Astrocyte (in vitro differentiated cells and primary cell): ENCODE data around the gene ATP2B2. TPM values are rescaled to one million over a fixed set of nuclear protein-coding genes. Genes with fewer than 3 reads are reported as not detected.

ENCODE experiments used
- DNase-seq: peaks from one replicate; pipeline ENCODE4 v3.0.0-alpha.2; 2010; ENCODE audit warnings: low read depth
- FAIRE-seq: peaks from 2 replicates; lab custom pipeline; 2011; peaks lifted over from hg19 to GRCh38; lab: Jason Lieb, UNC
- H2AFZ ChIP-seq: 2 replicates; pipeline ENCODE4 v1.6.0; 2012; ENCODE audit warnings: low read depth, low read length, inconsistent platforms
- H3K27ac ChIP-seq: 2 replicates; pipeline ENCODE4 v1.5.1; 2011; ENCODE audit warnings: low read depth, low read length, inconsistent platforms
- H3K27me3 ChIP-seq: 2 replicates; pipeline ENCODE4 v1.6.0; 2011; ENCODE audit warnings: low read length, inconsistent platforms; ENCODE audit not compliant: insufficient read depth
- H3K36me3 ChIP-seq: 2 replicates; pipeline ENCODE4 v1.5.1; 2011; ENCODE audit warnings: low read length, inconsistent platforms; ENCODE audit not compliant: insufficient read depth
- H3K4me1 ChIP-seq: 2 replicates; pipeline ENCODE4 v1.5.1; 2011; ENCODE audit warnings: low read length, inconsistent platforms; ENCODE audit not compliant: insufficient read depth
- H3K4me2 ChIP-seq: 2 replicates; pipeline ENCODE4 v1.6.0; 2012; ENCODE audit warnings: low read length, inconsistent platforms
- H3K4me3 ChIP-seq: 2 replicates; pipeline ENCODE4 v1.5.1; 2011; ENCODE audit warnings: low read depth, mild to moderate bottlenecking, low read length, inconsistent platforms; ENCODE audit not compliant: insufficient read depth
- H3K79me2 ChIP-seq: 2 replicates; pipeline ENCODE4 v1.6.0; 2012; ENCODE audit warnings: mild to moderate bottlenecking, low read length, inconsistent platforms; ENCODE audit not compliant: insufficient read depth
- H3K9ac ChIP-seq: 2 replicates; pipeline ENCODE4 v1.6.0; 2012; ENCODE audit warnings: mild to moderate bottlenecking, low read length, inconsistent platforms
- H3K9me3 ChIP-seq: 2 replicates; pipeline ENCODE4 v1.5.1; 2012; ENCODE audit warnings: low read depth, mild to moderate bottlenecking, low read length, inconsistent platforms; ENCODE audit not compliant: insufficient read depth
- H4K20me1 ChIP-seq: 2 replicates; pipeline ENCODE4 v1.6.0; 2012; ENCODE audit warnings: low read length, inconsistent platforms; ENCODE audit not compliant: insufficient read depth
- H3K27ac Mint-ChIP-seq: one replicate; pipeline ENCODE4 v1.8.0; 2021; ENCODE audit warnings: mild to moderate bottlenecking, mixed read lengths; ENCODE audit not compliant: unreplicated experiment
- H3K27me3 Mint-ChIP-seq: one replicate; pipeline ENCODE4 v1.8.0; 2021; ENCODE audit warnings: low read depth, mixed read lengths; ENCODE audit not compliant: unreplicated experiment
- H3K36me3 Mint-ChIP-seq: one replicate; pipeline ENCODE4 v1.8.0; 2021; ENCODE audit warnings: low read depth, mixed read lengths; ENCODE audit not compliant: unreplicated experiment
- H3K4me1 Mint-ChIP-seq: one replicate; pipeline ENCODE4 v1.8.0; 2021; ENCODE audit warnings: low read depth, mixed read lengths; ENCODE audit not compliant: unreplicated experiment
- H3K4me3 Mint-ChIP-seq: one replicate; pipeline ENCODE4 v1.8.0; 2021; ENCODE audit warnings: mild to moderate bottlenecking, moderate library complexity, mixed read lengths; ENCODE audit not compliant: unreplicated experiment
- H3K9me3 Mint-ChIP-seq: one replicate; pipeline ENCODE4 v1.8.0; 2021; ENCODE audit warnings: mild to moderate bottlenecking, mixed read lengths; ENCODE audit not compliant: unreplicated experiment
- CTCF ChIP-seq: IDR thresholded peaks from 2 replicates; pipeline ENCODE4 v1.5.1; 2011; ENCODE audit warnings: low read depth, mild to moderate bottlenecking, inconsistent platforms, low read length, moderate library complexity; ENCODE audit not compliant: insufficient read depth
- EZH2 ChIP-seq: IDR thresholded peaks from 2 replicates; pipeline ENCODE4 v1.6.1; 2012; ENCODE audit warnings: mild to moderate bottlenecking, low read length, inconsistent platforms; ENCODE audit not compliant: insufficient read depth
- total RNA-seq: library from RNA; stranded (reverse); gene quantifications from 2 replicates; pipeline ENCODE4 v1.2.1, GENCODE V29; 2021

Gene ATP2B2
- total RNA-seq, 1 donor from 2014 or later = 0.05 TPM

GRCh38 chr3:10361375-10361774 lies 144.0 kb downstream of the ATP2B2 start:
- no peak for TF ChIP-seq CTCF
- no peak for TF ChIP-seq EZH2
- Histone ChIP-seq H3K27me3 (no peaks in the 10 kb centered on the region), H3K4me1 (peaks cover 28% of the 10 kb centered on the region), H3K9ac (no peak overlapping the region), H3K4me2 (no peak overlapping the region), H2AFZ (no peak overlapping the region), H3K79me2 (no peaks in the 10 kb centered on the region), H3K4me3 (no peak overlapping the region), H3K27ac (no peak overlapping the region), H3K9me3 (peaks cover 4% of the 10 kb centered on the region), H3K36me3 (no peaks in the 10 kb centered on the region), H4K20me1 (no peaks in the 10 kb centered on the region)
- Mint-ChIP-seq H3K4me1 (peaks cover 12% of the 10 kb centered on the region), H3K4me3 (no peak overlapping the region), H3K9me3 (peaks cover 4% of the 10 kb centered on the region), H3K36me3 (no peaks in the 10 kb centered on the region), H3K27me3 (peaks cover 23% of the 10 kb centered on the region), H3K27ac (no peak overlapping the region)
- FAIRE-seq (no peak), DNase-seq (no peak)

DNA sequence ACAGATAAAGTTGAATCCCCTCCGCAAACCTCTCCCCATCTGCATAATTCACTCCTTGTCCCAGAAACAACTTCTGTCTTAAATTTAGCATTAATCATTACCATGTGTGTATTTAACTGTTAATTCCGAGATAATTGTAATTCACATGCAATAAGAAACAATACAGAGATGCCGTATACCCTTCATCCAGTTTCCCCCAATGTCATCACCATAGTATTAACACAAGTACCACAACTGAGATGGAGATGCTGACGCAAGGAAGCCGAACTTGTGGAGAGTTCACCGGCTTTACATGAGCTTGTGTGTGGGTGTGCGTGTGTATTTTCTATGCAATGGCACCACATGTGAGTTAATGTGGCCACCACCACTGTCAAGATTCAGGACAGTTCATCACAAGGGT lies 144.9 kb downstream of the ATP2B2 start:
- H2AFZ ChIP-seq = no peak overlapping the region
- H4K20me1 ChIP-seq = no peaks in the 10 kb centered on the region
- no peak for TF ChIP-seq EZH2
- TF ChIP-seq CTCF = no peak
- H3K36me3 Mint-ChIP-seq = no peaks in the 10 kb centered on the region
- peaks cover 19% of the 10 kb centered on the region for H3K4me1 ChIP-seq
- no peaks in the 10 kb centered on the region for H3K36me3 ChIP-seq
- H3K79me2 ChIP-seq = no peaks in the 10 kb centered on the region
- no peak overlapping the region for H3K27ac ChIP-seq
- H3K9ac ChIP-seq = no peak overlapping the region
- H3K4me2 ChIP-seq = no peak overlapping the region
- H3K4me3 ChIP-seq = no peak overlapping the region
- H3K4me1 Mint-ChIP-seq = peaks cover 7% of the 10 kb centered on the region
- FAIRE-seq = no peak
- no peak for DNase-seq
- peaks cover 4% of the 10 kb centered on the region for H3K9me3 Mint-ChIP-seq
- no peak overlapping the region for H3K27ac Mint-ChIP-seq
- H3K27me3 Mint-ChIP-seq = peaks cover 23% of the 10 kb centered on the region
- H3K9me3 ChIP-seq = peaks cover 4% of the 10 kb centered on the region
- H3K27me3 ChIP-seq = no peaks in the 10 kb centered on the region
- H3K4me3 Mint-ChIP-seq = no peak overlapping the region

GRCh38 chr3:10359761-10360161 lies 145.6 kb downstream of the ATP2B2 start:
- no peak for DNase-seq
- no peaks in the 10 kb centered on the region for H4K20me1 ChIP-seq
- H3K27ac ChIP-seq = no peak overlapping the region
- H3K4me1 Mint-ChIP-seq = peaks cover 7% of the 10 kb centered on the region
- H3K4me3 Mint-ChIP-seq = no peak overlapping the region
- H3K27me3 Mint-ChIP-seq = peaks cover 25% of the 10 kb centered on the region
- peaks cover 19% of the 10 kb centered on the region for H3K4me1 ChIP-seq
- no peak overlapping the region for H3K27ac Mint-ChIP-seq
- no peak overlapping the region for H3K9ac ChIP-seq
- no peak overlapping the region for H3K4me3 ChIP-seq
- no peaks in the 10 kb centered on the region for H3K36me3 Mint-ChIP-seq
- peaks cover 4% of the 10 kb centered on the region for H3K9me3 ChIP-seq
- no peak overlapping the region for H2AFZ ChIP-seq
- H3K9me3 Mint-ChIP-seq = peaks cover 4% of the 10 kb centered on the region
- H3K36me3 ChIP-seq = no peaks in the 10 kb centered on the region
- H3K79me2 ChIP-seq = no peaks in the 10 kb centered on the region
- no peak overlapping the region for H3K4me2 ChIP-seq
- TF ChIP-seq EZH2 = no peak
- TF ChIP-seq CTCF = no peak
- no peak for FAIRE-seq
- no peaks in the 10 kb centered on the region for H3K27me3 ChIP-seq
